IMR-90 (cell line): ENCODE measurements around the gene GSK3B. TPM values are rescaled to one million over a fixed set of nuclear protein-coding genes. Genes with fewer than 3 reads are reported as not detected.

Source experiments
- ATAC-seq: fragments of 200-7000 bp; cut with Tn5 transposase; 2 replicates; pipeline ENCODE4 v1.9.1; 2020; ENCODE audit warnings: low read depth, mild to moderate bottlenecking, moderate library complexity
- BruUV-seq: library from RNA; stranded (reverse); fragments of 400-500 nt; replicated peaks from 2 replicates; lab custom pipeline; 2021; lab: Mats Ljungman, UMichigan
- CTCF ChIA-PET: fragments of 300-600 bp; formaldehyde crosslinking; extraction: SDS; loops from one replicate; lab custom pipeline; 2021; ENCODE audit warnings: antibody characterized with exemption; lab: Yijun Ruan, JAX
- POLR2A ChIA-PET: fragments of 300-600 bp; sonication (Branson Sonifier 250); formaldehyde crosslinking; loops from one replicate; lab custom pipeline; 2022; ENCODE audit warnings: antibody characterized with exemption; ENCODE audit not compliant: unreplicated experiment; lab: Charles Lee
- DNase-seq: peaks from one replicate; pipeline ENCODE4 v3.0.0; 2013
- H2AFZ ChIP-seq: replicated peaks from 2 replicates; pipeline ENCODE3; 2013; ENCODE audit warnings: low read length, mild to moderate bottlenecking; ENCODE audit not compliant: poor library complexity
- H2AK5ac ChIP-seq: 2 replicates; pipeline ENCODE4 v1.6.1; 2013; ENCODE audit warnings: low read depth, low read length, inconsistent platforms
- H2AK9ac ChIP-seq: replicated peaks from 2 replicates; pipeline ENCODE3; 2013; ENCODE audit warnings: mild to moderate bottlenecking, low read depth, low read length, moderate library complexity; ENCODE audit not compliant: poor library complexity
- H2BK120ac ChIP-seq: 2 replicates; pipeline ENCODE4 v1.6.1; 2013; ENCODE audit warnings: low read depth, low read length, inconsistent platforms
- H2BK15ac ChIP-seq: 3 replicates; pipeline ENCODE4 v1.6.1; 2013; ENCODE audit warnings: low read depth, low read length, inconsistent platforms
- H2BK20ac ChIP-seq: 2 replicates; pipeline ENCODE4 v1.6.1; 2013; ENCODE audit warnings: low read depth, mild to moderate bottlenecking, inconsistent platforms, low read length, moderate library complexity
- H2BK5ac ChIP-seq: 2 replicates; pipeline ENCODE4 v1.6.1; 2013; ENCODE audit warnings: mild to moderate bottlenecking, low read depth, low read length, inconsistent platforms; ENCODE audit not compliant: poor library complexity, severe bottlenecking
- H3K14ac ChIP-seq: replicated peaks from 2 replicates; pipeline ENCODE4 v1.6.1; 2013; ENCODE audit warnings: low read depth, low read length, inconsistent platforms
- H3K18ac ChIP-seq: 2 replicates; pipeline ENCODE4 v1.6.1; 2013; ENCODE audit warnings: low read depth, low read length, control low read depth
- H3K23ac ChIP-seq: 2 replicates; pipeline ENCODE4 v1.6.1; 2013; ENCODE audit warnings: low read depth, low read length, inconsistent platforms
- H3K27ac ChIP-seq: 2 replicates; pipeline ENCODE4 v1.5.1; 2013; ENCODE audit warnings: mild to moderate bottlenecking, control low read depth, low read length; ENCODE audit not compliant: insufficient read depth
- H3K27me3 ChIP-seq: 2 replicates; pipeline ENCODE4 v1.6.1; 2013; ENCODE audit warnings: low read length; ENCODE audit not compliant: control insufficient read depth, insufficient read depth
- H3K36me3 ChIP-seq: 2 replicates; pipeline ENCODE4 v1.6.1; 2013; ENCODE audit warnings: low read length, mixed read lengths; ENCODE audit not compliant: control insufficient read depth, insufficient read depth
- H3K4ac ChIP-seq: 2 replicates; pipeline ENCODE4 v1.6.1; 2013; ENCODE audit warnings: low read depth, low read length, inconsistent platforms
- H3K4me1 ChIP-seq: 2 replicates; pipeline ENCODE4 v1.6.1; 2013; ENCODE audit warnings: low read length, mixed read lengths; ENCODE audit not compliant: control insufficient read depth, insufficient read depth
- H3K4me2 ChIP-seq: 2 replicates; pipeline ENCODE4 v1.6.1; 2013; ENCODE audit warnings: low read depth, mild to moderate bottlenecking, control low read depth, low read length, moderate library complexity
- H3K4me3 ChIP-seq: 2 replicates; pipeline ENCODE4 v1.5.1; 2013; ENCODE audit warnings: low read depth, mild to moderate bottlenecking, control low read depth, low read length, moderate library complexity; ENCODE audit not compliant: insufficient read depth
- H3K56ac ChIP-seq: 2 replicates; pipeline ENCODE4 v1.6.1; 2013; ENCODE audit warnings: low read length, inconsistent platforms; ENCODE audit not compliant: insufficient read depth; ENCODE audit errors: extremely low read depth
- H3K79me1 ChIP-seq, 2 experiments: 2 replicates each; pipeline ENCODE4 v1.6.1; 2013; ENCODE audit warnings: low read length in 2 of 2, inconsistent platforms in 1 of 2, low read depth in 1 of 2
- H3K9ac ChIP-seq: 2 replicates; pipeline ENCODE4 v1.6.1; 2013; ENCODE audit warnings: low read depth, low read length, control low read depth
- H3K9me1 ChIP-seq: 2 replicates; pipeline ENCODE4 v1.6.1; 2013; ENCODE audit warnings: low read length, inconsistent platforms; ENCODE audit not compliant: insufficient read depth
- H3K9me3 ChIP-seq: 2 replicates; pipeline ENCODE4 v1.6.1; 2013; ENCODE audit warnings: low read length; ENCODE audit not compliant: control insufficient read depth, insufficient read depth
- H4K20me1 ChIP-seq: 2 replicates; pipeline ENCODE4 v1.6.1; 2013; ENCODE audit warnings: low read length, inconsistent platforms; ENCODE audit not compliant: insufficient read depth
- H4K5ac ChIP-seq: 2 replicates; pipeline ENCODE4 v1.6.1; 2013; ENCODE audit warnings: mild to moderate bottlenecking, low read depth, low read length, control low read depth
- H4K8ac ChIP-seq, 2 experiments: 2 replicates each; pipeline ENCODE4 v1.6.1; 2013; ENCODE audit warnings: low read depth in 2 of 2, low read length in 2 of 2, control low read depth in 1 of 2, inconsistent platforms in 1 of 2
- H4K91ac ChIP-seq: 2 replicates; pipeline ENCODE4 v1.6.1; 2013; ENCODE audit warnings: low read depth, low read length, inconsistent platforms; ENCODE audit not compliant: insufficient read depth
- BHLHE40 ChIP-seq: fragments of 150-350 bp; IDR thresholded peaks from 2 replicates; pipeline ENCODE4 v1.6.1; 2016; ENCODE audit warnings: mild to moderate bottlenecking, low read depth, low read length
- CEBPB ChIP-seq: IDR thresholded peaks from 2 replicates; pipeline ENCODE4 v1.6.1; 2012; ENCODE audit warnings: low read depth, low read length, improper control_type of control experiment
- FOS ChIP-seq: fragments of 150-350 bp; IDR thresholded peaks from 2 replicates; pipeline ENCODE4 v1.6.1; 2016; ENCODE audit warnings: low read depth, low read length
- MAZ ChIP-seq: IDR thresholded peaks from 2 replicates; pipeline ENCODE4 v1.6.1; 2012; ENCODE audit warnings: low read depth, mild to moderate bottlenecking, low read length, improper control_type of control experiment, moderate library complexity, borderline replicate concordance
- NFE2L2 ChIP-seq: fragments of 150-350 bp; IDR thresholded peaks from 2 replicates; pipeline ENCODE4 v1.6.1; 2016; ENCODE audit warnings: low read depth, mild to moderate bottlenecking, low read length
- POLR2A ChIP-seq: IDR thresholded peaks from 2 replicates; pipeline ENCODE4 v1.6.1; 2012; ENCODE audit warnings: mild to moderate bottlenecking, low read depth, low read length
- RFX5 ChIP-seq: IDR thresholded peaks from 2 replicates; pipeline ENCODE4 v1.8.0; 2012; ENCODE audit warnings: low read depth, mild to moderate bottlenecking, low read length, moderate library complexity
- SMC3 ChIP-seq: fragments of 150-350 bp; IDR thresholded peaks from 2 replicates; pipeline ENCODE4 v1.6.1; 2016; ENCODE audit warnings: low read depth, mild to moderate bottlenecking, antibody characterized with exemption, low read length, moderate library complexity
- USF2 ChIP-seq: fragments of 150-350 bp; IDR thresholded peaks from 2 replicates; pipeline ENCODE4 v1.6.1; 2017; ENCODE audit warnings: mild to moderate bottlenecking, antibody characterized with exemption, low read length, low read depth
- WGBS, 2 experiments: methylation state at CpG; one replicate each; pipeline versions ENCODE4 v1.1.5 to v1.1.7; 2013; ENCODE audit warnings: missing lambda C conversion rate in 2 of 2; ENCODE audit not compliant: insufficient read length in 1 of 2; ENCODE audit errors: extremely low coverage in 2 of 2; 5-methylcytosine and 5-hydroxymethylcytosine counted together
- dilution Hi-C: fragments of 300-500 bp; cut with HindIII; formaldehyde crosslinking; loops from one replicate; pipeline ENCODE4 v1.14.3; 2018; ENCODE audit warnings: low sequenced_read_pairs; ENCODE audit not compliant: unreplicated experiment
- in situ Hi-C: fragments of 300-500 bp; cut with MboI; formaldehyde crosslinking; loops from 3 replicates; pipeline ENCODE4 v1.14.3; 2019; ENCODE audit warnings: low sequenced_read_pairs, inconsistent platforms, mixed read lengths
- intact Hi-C: fragments of 100-400 bp; cut with micrococcal nuclease; formaldehyde crosslinking; loops from 2 replicates; pipeline ENCODE4 v1.10.0; 2022
- polyA plus RNA-seq, 3 experiments: library from polyadenylated mRNA; depleted of rRNA; stranded (reverse); fragments of >200 nt; gene quantifications; 2 replicates each; pipeline ENCODE4 v1.2.3, GENCODE V29; 2012; ENCODE audit warnings: low replicate concordance in 1 of 3
- total RNA-seq: library from RNA; depleted of rRNA; stranded (reverse); fragments of >200 nt; gene quantifications from 2 replicates; pipeline ENCODE4 v1.2.3, GENCODE V29; 2012

Gene GSK3B
- total and polyA plus RNA-seq, 2 of the 4 experiments (the other 2 are of a cell fraction), result 19.2 to 33.2 TPM

GRCh38 chr3:119927190-119927589 is 167.1 kb downstream of the GSK3B start:
- Histone ChIP-seq H3K4me2 (no peak overlapping the region), H3K4ac (no peak overlapping the region), H3K56ac (no peak overlapping the region), H4K20me1 (peaks cover 49% of the 10 kb centered on the region), H3K23ac (no peak overlapping the region), H3K27ac (no peak overlapping the region), H3K9me3 (no peaks in the 10 kb centered on the region), H4K8ac (no peak overlapping the region), H3K14ac (no peak overlapping the region), H3K27me3 (no peaks in the 10 kb centered on the region), H3K18ac (no peak overlapping the region), H2BK15ac (no peak overlapping the region), H2AK5ac (no peak overlapping the region), H2BK5ac (no peak overlapping the region), H3K4me3 (no peak overlapping the region), H2AK9ac (no peak overlapping the region), H3K9ac (no peak overlapping the region), H3K79me1 (peaks cover 20 to 63% of the 10 kb centered on the region in 2 experiments), H3K9me1 (no peaks in the 10 kb centered on the region), H3K4me1 (no peaks in the 10 kb centered on the region), H3K36me3 (no peaks in the 10 kb centered on the region), H4K91ac (no peak overlapping the region), H2BK120ac (no peak overlapping the region), H2AFZ (no peak overlapping the region), H2BK20ac (no peak overlapping the region), H4K5ac (no peak overlapping the region)
- TF ChIP-seq BHLHE40 (no peak), CEBPB (no peak), FOS (no peak), MAZ (no peak), NFE2L2 (no peak), RFX5 (no peak), USF2 (no peak), POLR2A (no peak), SMC3 (no peak)
- intact Hi-C loops, result no loop called here
- CTCF ChIA-PET, result interaction anchor here (1.1 kb wide), 1 partner anchor 13 kb away, joined by 3 read pairs; no protein-coding TSS in a partner anchor
- POLR2A ChIA-PET, result no interaction called here
- dilution Hi-C loops, result no loop called here
- in situ Hi-C loops, result no loop called here
- 100% methylated on average over 2 of the region's 2 CpGs; no CpG with 5 or more reads in 1 of the 2 experiments for WGBS, 2 experiments
- no peak for ATAC-seq
- no TSS peak for BruUV-seq
- no peak for DNase-seq
